ENCODE measurements around the gene CYB5D1. TPM values are rescaled to one million over a fixed set of nuclear protein-coding genes. Genes with fewer than 3 reads are reported as not detected.

The CYB5D1 gene
- polyA plus RNA-seq, 1 donor from 2014 or later = 30.4 TPM

DNA sequence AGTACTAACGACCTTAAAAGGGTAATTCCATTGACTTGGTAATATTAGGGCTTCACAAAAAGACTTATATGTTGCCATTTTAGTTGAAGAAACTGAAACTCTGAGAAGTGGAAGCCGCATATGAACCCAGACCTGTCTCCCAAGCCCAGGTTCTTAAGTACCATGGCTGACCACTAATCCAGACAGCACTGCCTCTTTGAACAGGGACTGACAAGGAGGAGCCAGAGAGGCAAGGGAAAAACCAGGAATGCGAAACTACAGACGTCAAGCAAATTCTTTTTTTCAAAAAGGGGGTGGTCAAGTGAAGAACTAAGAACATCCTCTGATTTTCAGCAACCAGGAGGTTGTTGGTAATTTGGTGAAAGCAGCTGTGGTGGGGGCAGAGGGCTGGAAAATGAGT is 15.2 kb downstream of the CYB5D1 start:
- no peaks in the 10 kb centered on the region for H3K36me3 ChIP-seq (ENCODE audit: insufficient read depth, low read length)
- no peak overlapping the region for H3K4me3 ChIP-seq (ENCODE audit: low read length)
- no peaks in the 10 kb centered on the region for H3K9me3 ChIP-seq (ENCODE audit: low read length)
- H3F3A ChIP-seq (ENCODE audit: insufficient read depth, low read length, poor library complexity, severe bottlenecking) = no peaks in the 10 kb centered on the region
- H3K79me2 ChIP-seq (replicated peaks; ENCODE audit: insufficient read depth, low read length) = peaks cover 5% of the 10 kb centered on the region
- H3K9me2 ChIP-seq (ENCODE audit: insufficient read depth, low read length) = no peaks in the 10 kb centered on the region
- no peak overlapping the region for H2AFZ ChIP-seq (ENCODE audit: low read depth, low read length)
- H3K27ac ChIP-seq (ENCODE audit: low read length) = no peak overlapping the region
- H3K27me3 ChIP-seq (ENCODE audit: insufficient read depth, low read depth, low read length) = no peaks in the 10 kb centered on the region
- H4K20me1 ChIP-seq (ENCODE audit: insufficient read depth) = no peaks in the 10 kb centered on the region
- H3K9ac ChIP-seq (ENCODE audit: low read length) = no peak overlapping the region
- no peak overlapping the region for H3K4me2 ChIP-seq (ENCODE audit: low read length)
- TF ChIP-seq MXI1 (conservative IDR thresholded peaks at IDR 0.05; ENCODE audit: poor library complexity, severe bottlenecking) = no peak
- TF ChIP-seq EP300 (conservative IDR thresholded peaks at IDR 0.05; ENCODE audit: poor library complexity, severe bottlenecking) = no peak
- no peak for TF ChIP-seq TAF1 (IDR thresholded peaks at IDR 0.05; ENCODE audit: low read depth)
- TF ChIP-seq POLR2AphosphoS5 (IDR thresholded peaks at IDR 0.05) = no peak
- no peak for TF ChIP-seq RAD21 (conservative IDR thresholded peaks at IDR 0.05)
- no peak for TF ChIP-seq REST (IDR thresholded peaks at IDR 0.05; ENCODE audit: borderline replicate concordance)
- no peak for TF ChIP-seq EZH2 (IDR thresholded peaks at IDR 0.05; ENCODE audit: borderline replicate concordance, insufficient read depth, low read length, poor library complexity, severe bottlenecking)

DNA sequence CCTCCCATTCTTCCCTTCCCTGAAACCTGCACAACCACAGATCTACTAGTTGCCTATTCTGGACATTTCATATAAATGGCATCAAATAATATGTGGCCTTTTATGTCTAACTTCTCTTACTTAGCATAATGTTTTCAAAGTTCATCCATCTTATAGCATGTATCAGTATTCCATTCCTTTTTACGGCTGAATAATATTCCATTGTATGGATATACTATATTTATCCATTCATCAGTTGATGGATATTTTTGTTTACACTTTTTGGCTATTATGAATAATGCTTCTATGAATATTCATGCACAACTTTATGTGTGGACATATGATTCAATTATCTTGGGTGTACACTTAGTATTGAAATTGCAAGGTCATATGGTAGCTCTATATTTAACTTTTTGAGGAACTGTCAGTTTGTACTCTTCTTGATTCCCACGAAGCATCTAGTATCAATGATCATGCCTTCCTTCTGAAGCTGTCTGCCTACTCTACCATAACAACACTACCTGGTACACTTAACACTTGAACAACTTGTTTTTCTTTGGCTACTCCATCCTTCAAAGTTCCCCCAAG is 18.1 kb downstream of the CYB5D1 start:
- H3F3A ChIP-seq (ENCODE audit: insufficient read depth, low read length, poor library complexity, severe bottlenecking) = no peaks in the 10 kb centered on the region
- no peaks in the 10 kb centered on the region for H3K36me3 ChIP-seq (ENCODE audit: insufficient read depth, low read length)
- no peak overlapping the region for H3K4me3 ChIP-seq (ENCODE audit: low read length)

GRCh38 chr17:7878234-7878633 is 20.4 kb downstream of the CYB5D1 start:
- H3K79me2 ChIP-seq (replicated peaks; ENCODE audit: insufficient read depth, low read length) = peaks cover 11% of the 10 kb centered on the region
- no peak overlapping the region for H3K9ac ChIP-seq (ENCODE audit: low read length)
- H3K9me3 ChIP-seq (ENCODE audit: low read length) = no peaks in the 10 kb centered on the region
- H3K36me3 ChIP-seq (ENCODE audit: insufficient read depth, low read length) = no peaks in the 10 kb centered on the region
- H3F3A ChIP-seq (ENCODE audit: insufficient read depth, low read length, poor library complexity, severe bottlenecking) = peaks cover 5% of the 10 kb centered on the region
- H3K4me3 ChIP-seq (ENCODE audit: low read length) = no peak overlapping the region
- H3K27me3 ChIP-seq (ENCODE audit: insufficient read depth, low read depth, low read length) = no peaks in the 10 kb centered on the region
- no peak overlapping the region for H2AFZ ChIP-seq (ENCODE audit: low read depth, low read length)
- H4K20me1 ChIP-seq (ENCODE audit: insufficient read depth) = no peaks in the 10 kb centered on the region
- H3K9me2 ChIP-seq (ENCODE audit: insufficient read depth, low read length) = no peaks in the 10 kb centered on the region
- TF ChIP-seq TAF1 (IDR thresholded peaks at IDR 0.05; ENCODE audit: low read depth) = no peak
- no peak for TF ChIP-seq EZH2 (IDR thresholded peaks at IDR 0.05; ENCODE audit: borderline replicate concordance, insufficient read depth, low read length, poor library complexity, severe bottlenecking)
- no peak for TF ChIP-seq RAD21 (conservative IDR thresholded peaks at IDR 0.05)
- TF ChIP-seq EP300 (conservative IDR thresholded peaks at IDR 0.05; ENCODE audit: poor library complexity, severe bottlenecking) = no peak
- TF ChIP-seq MXI1 (conservative IDR thresholded peaks at IDR 0.05; ENCODE audit: poor library complexity, severe bottlenecking) = no peak
- no peak for TF ChIP-seq POLR2AphosphoS5 (IDR thresholded peaks at IDR 0.05)
- no peak for TF ChIP-seq SMC3 (conservative IDR thresholded peaks at IDR 0.05; ENCODE audit: poor library complexity)
- TF ChIP-seq REST (IDR thresholded peaks at IDR 0.05; ENCODE audit: borderline replicate concordance) = no peak
- TF ChIP-seq, protein P1, sequence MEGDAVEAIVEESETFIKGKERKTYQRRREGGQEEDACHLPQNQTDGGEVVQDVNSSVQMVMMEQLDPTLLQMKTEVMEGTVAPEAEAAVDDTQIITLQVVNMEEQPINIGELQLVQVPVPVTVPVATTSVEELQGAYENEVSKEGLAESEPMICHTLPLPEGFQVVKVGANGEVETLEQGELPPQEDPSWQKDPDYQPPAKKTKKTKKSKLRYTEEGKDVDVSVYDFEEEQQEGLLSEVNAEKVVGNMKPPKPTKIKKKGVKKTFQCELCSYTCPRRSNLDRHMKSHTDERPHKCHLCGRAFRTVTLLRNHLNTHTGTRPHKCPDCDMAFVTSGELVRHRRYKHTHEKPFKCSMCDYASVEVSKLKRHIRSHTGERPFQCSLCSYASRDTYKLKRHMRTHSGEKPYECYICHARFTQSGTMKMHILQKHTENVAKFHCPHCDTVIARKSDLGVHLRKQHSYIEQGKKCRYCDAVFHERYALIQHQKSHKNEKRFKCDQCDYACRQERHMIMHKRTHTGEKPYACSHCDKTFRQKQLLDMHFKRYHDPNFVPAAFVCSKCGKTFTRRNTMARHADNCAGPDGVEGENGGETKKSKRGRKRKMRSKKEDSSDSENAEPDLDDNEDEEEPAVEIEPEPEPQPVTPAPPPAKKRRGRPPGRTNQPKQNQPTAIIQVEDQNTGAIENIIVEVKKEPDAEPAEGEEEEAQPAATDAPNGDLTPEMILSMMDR (IDR thresholded peaks at IDR 0.05; ENCODE audit: poor library complexity, severe bottlenecking) = no peak
- H3K27ac ChIP-seq (ENCODE audit: low read length) = no peak overlapping the region
- no peak overlapping the region for H3K4me2 ChIP-seq (ENCODE audit: low read length)

More for the DNA sequence above, 18.1 kb downstream of the CYB5D1 start:
- Histone ChIP-seq H3K27me3 (ENCODE audit: insufficient read depth, low read depth, low read length) (no peaks in the 10 kb centered on the region), H2AFZ (ENCODE audit: low read depth, low read length) (no peak overlapping the region), H4K20me1 (ENCODE audit: insufficient read depth) (no peaks in the 10 kb centered on the region), H3K27ac (ENCODE audit: low read length) (no peak overlapping the region), H3K9me3 (ENCODE audit: low read length) (no peaks in the 10 kb centered on the region), H3K9ac (ENCODE audit: low read length) (no peak overlapping the region), H3K79me2 (replicated peaks; ENCODE audit: insufficient read depth, low read length) (peaks cover 8% of the 10 kb centered on the region), H3K9me2 (ENCODE audit: insufficient read depth, low read length) (no peaks in the 10 kb centered on the region), H3K4me2 (ENCODE audit: low read length) (no peak overlapping the region)
- TF ChIP-seq POLR2AphosphoS5 (IDR thresholded peaks at IDR 0.05) = no peak

Data from neural cell (in vitro differentiated cells).